GM19372 (cell line): ENCODE data around the gene KHNYN.

Experiments
- ATAC-seq: cut with Tn5 transposase; IDR thresholded peaks from one replicate; pipeline ENCODE4 v1.9.1; 2021; ENCODE audit warnings: mild to moderate bottlenecking, low read depth, moderate library complexity; ENCODE audit not compliant: unreplicated experiment

The KHNYN gene

GRCh38 chr14:24418492-24418873, 11.3 kb upstream of the KHNYN start:
- no peak for ATAC-seq

- no peak for ATAC-seq
Observed at GRCh38 chr14:24422261-24422660, 7.5 kb upstream of the KHNYN start.

GRCh38 chr14:24422694-24423601, 6.8 kb upstream of the KHNYN start:
- ATAC-seq = no peak

- no peak for ATAC-seq
Observed at GRCh38 chr14:24425704-24426103, 4.0 kb upstream of the KHNYN start.

GRCh38 chr14:24426150-24426911, 3.4 kb upstream of the KHNYN start:
- no peak for ATAC-seq

GRCh38 chr14:24426912-24427536, 2.7 kb upstream of the KHNYN start:
- no peak for ATAC-seq

GRCh38 chr14:24427537-24428508, 1.9 kb upstream of the KHNYN start:
- no peak for ATAC-seq

GRCh38 chr14:24428628-24429394, 943 bp upstream of the KHNYN start:
- ATAC-seq = no peak

GRCh38 chr14:24430143-24430681, 458 bp downstream of the KHNYN start:
- ATAC-seq = peak; percentile 59

GRCh38 chr14:24430682-24431568, 1.2 kb downstream of the KHNYN start:
- ATAC-seq = no peak

- peak; percentile 46 for ATAC-seq
Observed at GRCh38 chr14:24431569-24432258, 2.0 kb downstream of the KHNYN start.

GRCh38 chr14:24432259-24433131, 2.7 kb downstream of the KHNYN start:
- no peak for ATAC-seq

GRCh38 chr14:24434036-24434435, 4.3 kb downstream of the KHNYN start:
- no peak for ATAC-seq

- ATAC-seq = no peak
Observed at GRCh38 chr14:24434676-24435075, 4.9 kb downstream of the KHNYN start.

- ATAC-seq = no peak
Observed at GRCh38 chr14:24435192-24435810, 5.5 kb downstream of the KHNYN start.

- no peak for ATAC-seq
Observed at GRCh38 chr14:24435998-24436354, 6.2 kb downstream of the KHNYN start.
